IPS-NIHi7 (cell line): ENCODE measurements around the gene SIRT6.
"Not testable (repeated sequence)": the region's sequence is repeated elsewhere in the genome, so short reads cannot be mapped to it uniquely, and the experiment has no call there.

Experiments
- DNase-seq: peaks from one replicate; pipeline ENCODE4 v3.0.0; 2012; ENCODE audit warnings: mixed read lengths; ENCODE audit errors: extremely low spot score

SIRT6 gene

DNA sequence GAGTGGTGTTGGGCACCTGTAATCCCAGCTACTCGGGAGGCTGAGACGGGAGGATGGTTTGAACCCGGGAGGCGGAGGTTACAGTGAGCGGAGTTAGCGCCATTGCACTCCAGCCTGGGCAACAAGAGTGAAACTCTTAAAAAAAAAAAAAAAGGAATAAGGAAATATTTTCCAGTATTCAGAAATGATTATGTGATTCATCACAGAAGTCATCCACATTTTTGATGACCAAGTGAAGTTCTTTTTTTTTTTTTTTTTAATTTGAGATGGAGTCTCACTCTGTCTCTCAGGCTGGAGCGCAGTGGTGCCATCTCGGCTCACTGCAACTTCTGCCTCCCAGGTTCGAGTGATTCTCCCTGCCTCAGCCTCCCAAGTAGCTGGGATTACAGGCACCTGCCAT, 47.0 kb downstream of the SIRT6 start:
- DNase-seq: not testable (repeated sequence)

DNA sequence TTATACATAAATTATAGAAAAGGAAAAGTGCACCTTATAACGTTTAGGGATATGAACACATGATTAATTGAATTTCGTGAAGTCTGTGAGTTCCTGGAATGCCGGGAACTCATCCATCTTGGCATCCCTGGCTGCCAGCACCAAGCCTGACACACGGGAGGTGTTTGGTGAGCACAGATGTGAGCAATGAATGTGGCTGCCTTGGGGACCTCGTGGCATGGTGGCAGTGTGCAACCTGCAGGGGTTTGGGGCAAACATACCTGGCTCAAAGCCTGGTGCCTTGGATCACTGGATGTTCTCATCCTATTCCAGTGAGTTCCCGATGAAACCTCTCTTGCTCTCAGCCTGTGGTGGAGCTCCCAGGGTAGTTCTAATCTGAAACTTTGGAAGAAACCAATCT, 48.0 kb downstream of the SIRT6 start:
- no peak for DNase-seq

GRCh38 chr19:4130744-4131438, 51.5 kb downstream of the SIRT6 start:
- DNase-seq: no peak

GRCh38 chr19:4129050-4129449, 53.3 kb downstream of the SIRT6 start:
- not testable (repeated sequence) for DNase-seq

GRCh38 chr19:4127322-4127721, 55.0 kb downstream of the SIRT6 start:
- DNase-seq: not testable (repeated sequence)

- DNase-seq: no peak
Observed at GRCh38 chr19:4124638-4125037, 57.7 kb downstream of the SIRT6 start.
